Type B pancreatic cell (in vitro differentiated cells): ENCODE measurements around the gene ELMOD1. TPM values are rescaled to one million over a fixed set of nuclear protein-coding genes. Genes with fewer than 3 reads are reported as not detected.

ENCODE experiments used
- DNase-seq: peaks from one replicate; pipeline ENCODE4 v3.0.0; 2021; ENCODE audit warnings: mixed read lengths; ENCODE audit not compliant: unreplicated experiment; ENCODE audit errors: extremely low spot score
- H3K27ac Mint-ChIP-seq: 2 replicates; pipeline ENCODE4 v1.8.0; 2021; ENCODE audit warnings: mild to moderate bottlenecking, mixed read lengths
- H3K27me3 Mint-ChIP-seq: 2 replicates; pipeline ENCODE4 v1.8.0; 2021; ENCODE audit warnings: mixed read lengths
- H3K36me3 Mint-ChIP-seq: 2 replicates; pipeline ENCODE4 v1.8.0; 2021; ENCODE audit warnings: mixed read lengths
- H3K4me1 Mint-ChIP-seq: one replicate; pipeline ENCODE4 v1.8.0; 2021; ENCODE audit warnings: mixed read lengths; ENCODE audit not compliant: unreplicated experiment
- H3K4me3 Mint-ChIP-seq: 2 replicates; pipeline ENCODE4 v1.8.0; 2021; ENCODE audit warnings: mild to moderate bottlenecking, mixed read lengths
- H3K9me3 Mint-ChIP-seq: 2 replicates; pipeline ENCODE4 v1.8.0; 2021; ENCODE audit warnings: mixed read lengths
- total RNA-seq: library from RNA; stranded (reverse); gene quantifications from 2 replicates; pipeline ENCODE4 v1.2.1, GENCODE V29; 2021; ENCODE audit warnings: low replicate concordance
- TF ChIP-seq, protein P1 (sequence below): fragments of 200-600 bp; sonication (generic); conservative IDR thresholded peaks from 2 replicates; pipeline ENCODE4 v1.5.0; 2021; ENCODE audit warnings: antibody characterized with exemption, mild to moderate bottlenecking

ELMOD1 gene
- total RNA-seq, 1 donor from 2014 or later = 4.0 TPM

DNA sequence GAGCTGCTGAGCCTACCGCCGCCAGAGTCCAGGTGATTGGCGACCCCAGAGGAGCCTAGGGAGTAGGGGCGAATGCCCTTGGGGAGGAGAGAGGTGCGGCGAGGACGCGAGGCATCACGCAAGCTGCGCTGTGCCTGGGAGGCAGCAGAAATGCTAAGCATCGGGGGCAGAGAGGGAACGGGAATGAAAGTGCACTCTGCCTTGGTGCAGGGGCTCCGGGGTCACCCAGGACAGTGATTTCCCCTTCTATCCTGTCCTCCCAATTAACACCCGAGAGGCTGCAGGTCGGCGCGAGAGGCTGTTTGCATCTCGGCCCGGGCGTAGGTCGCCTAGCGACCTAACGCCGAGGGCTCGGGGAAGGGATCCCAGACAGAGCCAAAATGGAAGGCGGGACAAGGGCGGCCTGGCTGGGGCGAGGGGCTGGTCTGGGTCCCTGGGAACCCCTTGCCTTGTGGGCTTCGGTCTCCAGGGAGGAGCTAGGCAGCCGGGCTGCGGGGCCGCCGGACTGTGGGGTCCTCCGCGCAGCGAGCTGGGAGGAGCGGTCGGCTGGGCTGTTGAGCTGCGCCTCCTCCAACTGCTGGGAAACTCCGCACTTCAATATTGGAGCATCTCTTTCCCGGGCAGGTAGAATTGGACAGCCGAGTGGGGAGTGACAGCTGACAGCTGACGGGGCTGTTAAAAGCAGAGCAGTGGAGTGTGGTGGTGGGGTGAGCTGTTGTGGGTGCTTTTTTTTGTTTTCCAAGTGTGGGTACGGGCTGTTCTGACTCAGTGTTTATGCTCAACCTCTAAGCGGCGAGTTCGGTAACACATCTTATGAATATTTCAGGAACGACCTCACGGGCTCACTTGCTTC lies 657 bp downstream of the ELMOD1 start:
- TF ChIP-seq, protein P1, sequence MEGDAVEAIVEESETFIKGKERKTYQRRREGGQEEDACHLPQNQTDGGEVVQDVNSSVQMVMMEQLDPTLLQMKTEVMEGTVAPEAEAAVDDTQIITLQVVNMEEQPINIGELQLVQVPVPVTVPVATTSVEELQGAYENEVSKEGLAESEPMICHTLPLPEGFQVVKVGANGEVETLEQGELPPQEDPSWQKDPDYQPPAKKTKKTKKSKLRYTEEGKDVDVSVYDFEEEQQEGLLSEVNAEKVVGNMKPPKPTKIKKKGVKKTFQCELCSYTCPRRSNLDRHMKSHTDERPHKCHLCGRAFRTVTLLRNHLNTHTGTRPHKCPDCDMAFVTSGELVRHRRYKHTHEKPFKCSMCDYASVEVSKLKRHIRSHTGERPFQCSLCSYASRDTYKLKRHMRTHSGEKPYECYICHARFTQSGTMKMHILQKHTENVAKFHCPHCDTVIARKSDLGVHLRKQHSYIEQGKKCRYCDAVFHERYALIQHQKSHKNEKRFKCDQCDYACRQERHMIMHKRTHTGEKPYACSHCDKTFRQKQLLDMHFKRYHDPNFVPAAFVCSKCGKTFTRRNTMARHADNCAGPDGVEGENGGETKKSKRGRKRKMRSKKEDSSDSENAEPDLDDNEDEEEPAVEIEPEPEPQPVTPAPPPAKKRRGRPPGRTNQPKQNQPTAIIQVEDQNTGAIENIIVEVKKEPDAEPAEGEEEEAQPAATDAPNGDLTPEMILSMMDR = no peak
- Mint-ChIP-seq H3K9me3 (no peaks in the 10 kb centered on the region), H3K4me1 (peaks cover 23% of the 10 kb centered on the region), H3K4me3 (peak overlapping the region; percentile 93), H3K27me3 (peaks cover 86% of the 10 kb centered on the region), H3K36me3 (peaks cover 4% of the 10 kb centered on the region), H3K27ac (peak overlapping the region; percentile 27)
- no peak for DNase-seq

DNA sequence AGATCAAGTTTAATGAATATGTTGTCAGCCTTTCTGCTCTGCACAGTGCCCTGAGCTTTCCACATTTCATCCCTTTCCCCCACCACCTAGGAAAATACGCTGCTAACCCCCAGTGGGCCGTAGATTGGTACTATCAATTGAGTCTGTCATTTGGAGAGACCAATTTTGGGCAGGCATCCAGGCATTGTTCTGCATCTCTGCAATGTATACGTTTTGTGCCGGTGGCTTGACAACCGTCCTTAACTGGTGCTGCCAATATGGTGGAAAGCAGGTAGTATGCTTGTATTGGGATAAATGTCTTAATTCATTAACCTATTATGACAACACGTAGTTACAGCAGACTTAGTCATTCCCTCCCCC lies 1.3 kb downstream of the ELMOD1 start:
- no peaks in the 10 kb centered on the region for H3K9me3 Mint-ChIP-seq
- H3K27me3 Mint-ChIP-seq = peaks cover 85% of the 10 kb centered on the region
- no peak for DNase-seq
- peaks cover 23% of the 10 kb centered on the region for H3K4me1 Mint-ChIP-seq
- peaks cover 4% of the 10 kb centered on the region for H3K36me3 Mint-ChIP-seq
- H3K27ac Mint-ChIP-seq = peak overlapping the region; percentile 27
- H3K4me3 Mint-ChIP-seq = peak overlapping the region; percentile 93
- TF ChIP-seq, protein P1 = no peak

DNA sequence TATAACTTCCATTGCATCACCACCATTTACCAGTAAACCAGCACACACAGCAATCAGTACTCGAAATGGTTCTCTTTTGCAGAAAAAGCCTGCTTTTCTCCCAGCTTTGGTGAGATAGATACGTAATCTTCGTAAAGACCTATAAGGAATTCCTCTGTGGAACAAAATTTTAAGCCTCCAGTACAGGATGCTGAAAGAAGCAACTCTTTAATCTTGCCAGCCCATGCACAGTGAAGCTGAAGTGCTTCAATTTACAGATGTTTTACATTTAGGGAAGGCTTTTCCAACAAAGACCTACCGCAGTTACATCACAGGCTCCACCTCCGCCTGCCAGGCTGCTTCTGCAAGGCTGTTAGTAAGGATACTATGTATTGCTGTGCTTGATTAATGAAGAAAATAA lies 1.9 kb downstream of the ELMOD1 start:
- no peaks in the 10 kb centered on the region for H3K9me3 Mint-ChIP-seq
- H3K36me3 Mint-ChIP-seq = peaks cover 4% of the 10 kb centered on the region
- peak overlapping the region; percentile 93 for H3K4me3 Mint-ChIP-seq
- H3K27ac Mint-ChIP-seq = no peak overlapping the region
- H3K27me3 Mint-ChIP-seq = peaks cover 85% of the 10 kb centered on the region
- TF ChIP-seq, protein P1 = no peak
- peaks cover 23% of the 10 kb centered on the region for H3K4me1 Mint-ChIP-seq
- DNase-seq = no peak

DNA sequence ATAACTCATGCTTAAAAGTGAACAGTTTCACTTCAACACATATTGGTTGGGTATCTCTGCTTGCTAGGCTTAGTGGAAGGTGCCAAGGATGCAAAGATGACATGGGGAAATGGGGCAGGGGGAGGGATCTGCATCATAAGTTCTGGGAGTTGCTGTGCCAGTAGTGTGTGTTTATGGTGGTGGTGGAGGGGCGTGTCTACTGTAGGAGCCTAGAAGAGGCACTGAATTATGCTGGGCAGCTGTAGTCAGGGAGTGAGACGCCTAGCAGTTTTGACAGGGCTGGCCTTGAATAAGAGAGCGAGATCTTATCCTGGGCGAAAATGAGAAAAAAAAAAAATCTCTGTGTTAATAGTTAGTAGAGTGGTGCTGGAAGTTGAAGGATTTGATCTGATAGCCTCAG lies 3.0 kb downstream of the ELMOD1 start:
- DNase-seq = no peak
- H3K4me1 Mint-ChIP-seq = peaks cover 23% of the 10 kb centered on the region
- TF ChIP-seq, protein P1 = no peak
- no peak overlapping the region for H3K27ac Mint-ChIP-seq
- H3K27me3 Mint-ChIP-seq = peaks cover 82% of the 10 kb centered on the region
- H3K4me3 Mint-ChIP-seq = peak overlapping the region; percentile 9
- H3K9me3 Mint-ChIP-seq = no peaks in the 10 kb centered on the region
- H3K36me3 Mint-ChIP-seq = no peaks in the 10 kb centered on the region

DNA sequence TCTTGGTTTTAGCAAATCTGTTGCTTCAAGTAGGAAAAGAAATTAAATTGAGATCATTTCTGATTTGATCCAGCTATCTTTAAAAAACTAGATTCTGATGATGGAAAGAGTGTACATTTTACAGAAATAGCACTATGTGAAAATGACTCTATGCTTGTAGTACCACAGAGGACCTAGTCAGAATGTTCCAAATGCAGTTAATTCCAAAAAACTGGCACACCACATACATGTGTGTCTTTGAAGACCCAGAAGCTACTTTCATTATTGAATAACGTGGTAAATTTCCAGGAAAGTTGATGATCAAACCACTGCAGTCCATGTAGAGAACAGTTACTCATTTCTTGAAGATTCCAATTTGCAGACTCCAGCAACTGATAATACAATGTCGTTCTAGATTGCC lies 3.8 kb downstream of the ELMOD1 start:
- TF ChIP-seq, protein P1 = no peak
- no peak overlapping the region for H3K4me3 Mint-ChIP-seq
- no peaks in the 10 kb centered on the region for H3K36me3 Mint-ChIP-seq
- H3K9me3 Mint-ChIP-seq = no peaks in the 10 kb centered on the region
- H3K4me1 Mint-ChIP-seq = peaks cover 23% of the 10 kb centered on the region
- peaks cover 74% of the 10 kb centered on the region for H3K27me3 Mint-ChIP-seq
- no peak overlapping the region for H3K27ac Mint-ChIP-seq
- DNase-seq = no peak
